Activated gamma-delta T cell treated with Interleukin-2 at 50 U/mL for 16 hours (primary cell): Measurements from ENCODE around the gene EEIG1.

Experiments used
- DNase-seq: peaks from one replicate; pipeline ENCODE4 v3.0.0-alpha.2; 2020

Gene EEIG1

DNA sequence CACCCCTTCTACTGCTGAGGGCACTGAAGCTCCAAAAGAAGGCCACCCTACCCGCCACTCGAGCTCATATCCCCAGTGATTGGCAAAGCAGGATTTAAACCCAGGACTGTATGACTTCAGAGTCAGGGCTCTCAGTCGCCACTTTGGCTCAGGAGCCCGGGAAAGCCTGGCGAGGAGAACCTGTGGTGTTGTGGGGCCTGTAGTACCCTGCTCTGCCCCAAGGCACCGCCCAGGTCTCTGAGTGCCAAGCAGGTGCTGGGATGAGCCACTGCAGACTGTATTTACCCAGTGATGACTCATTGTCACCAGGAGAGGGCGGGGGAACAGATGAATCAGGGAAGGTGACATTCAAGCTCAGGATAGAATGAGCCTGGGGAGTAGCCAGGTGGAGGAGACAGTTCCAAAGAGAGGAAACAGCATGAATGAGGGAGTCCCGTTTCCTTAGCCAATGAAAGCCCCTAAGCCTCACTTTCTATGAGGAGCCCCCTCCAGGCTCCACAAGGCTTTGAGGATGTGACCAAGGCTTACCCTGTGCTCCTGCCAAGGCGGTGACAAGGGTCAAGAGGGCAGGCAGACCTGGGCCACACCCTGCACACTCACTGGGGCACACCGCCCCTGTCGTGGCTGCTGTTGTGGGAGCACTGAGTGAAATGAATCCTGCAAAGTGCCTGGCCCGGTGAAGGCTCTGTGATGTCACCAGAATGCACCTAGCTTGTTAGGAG is 25.3 kb downstream of the EEIG1 start:
- DNase-seq, result peak; percentile 78

DNA sequence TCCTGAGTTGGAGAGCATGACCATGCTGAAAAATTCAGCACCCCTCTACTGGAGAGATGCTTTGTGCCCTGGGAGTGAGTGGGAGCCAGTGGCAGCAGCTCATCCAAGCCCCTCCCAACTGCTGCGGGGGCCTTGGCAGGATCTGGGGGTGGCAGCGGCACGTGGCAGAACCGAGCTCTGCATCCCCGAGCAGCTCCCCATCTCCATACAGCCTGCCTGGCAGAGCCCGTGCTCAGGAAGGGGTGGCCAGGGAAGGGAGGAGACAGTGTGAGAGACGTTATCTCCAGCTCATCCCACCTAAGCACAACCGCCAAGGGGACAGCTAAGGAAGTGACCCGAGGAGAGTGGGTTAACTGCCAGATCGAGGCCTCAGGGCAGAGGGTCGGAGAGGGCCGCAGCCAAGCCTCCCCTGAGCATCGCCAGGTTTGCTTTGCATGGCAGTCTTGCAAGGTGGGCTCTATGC is 25.9 kb downstream of the EEIG1 start:
- no peak for DNase-seq

DNA sequence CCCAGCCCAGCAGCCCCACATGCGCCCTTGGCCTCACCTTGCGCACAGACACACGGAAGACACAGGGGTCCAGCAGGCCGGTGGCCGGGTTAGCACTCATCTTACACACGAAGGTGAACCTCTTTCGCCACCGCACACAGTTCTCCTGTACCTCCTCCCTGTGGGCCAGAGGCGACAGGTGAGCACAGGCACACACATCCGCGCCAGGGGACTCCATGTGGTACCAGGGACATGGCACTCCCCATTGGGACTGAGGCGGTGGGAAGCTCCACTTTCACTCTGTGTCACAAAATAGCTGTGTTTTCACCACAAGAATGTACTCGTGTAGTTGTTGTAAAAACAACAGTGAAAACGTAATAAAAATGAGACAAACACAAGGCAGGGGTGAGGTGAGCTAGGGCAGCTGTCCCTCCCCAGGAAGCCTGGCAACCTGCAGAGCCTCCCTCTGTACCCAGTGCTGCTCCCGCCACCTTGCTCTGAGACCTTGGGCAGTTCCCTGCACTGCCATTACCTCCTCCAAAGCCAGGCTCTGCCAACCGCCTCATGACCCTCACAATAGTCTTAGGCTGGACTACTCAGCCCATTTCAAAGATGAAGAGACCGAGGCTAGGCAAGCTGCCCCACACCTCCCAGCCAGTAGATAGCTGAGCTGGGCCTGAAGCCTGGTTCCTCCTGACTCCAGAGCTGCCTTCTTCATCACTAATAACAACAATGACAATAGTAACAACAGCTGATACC is 26.9 kb downstream of the EEIG1 start:
- no peak for DNase-seq

DNA sequence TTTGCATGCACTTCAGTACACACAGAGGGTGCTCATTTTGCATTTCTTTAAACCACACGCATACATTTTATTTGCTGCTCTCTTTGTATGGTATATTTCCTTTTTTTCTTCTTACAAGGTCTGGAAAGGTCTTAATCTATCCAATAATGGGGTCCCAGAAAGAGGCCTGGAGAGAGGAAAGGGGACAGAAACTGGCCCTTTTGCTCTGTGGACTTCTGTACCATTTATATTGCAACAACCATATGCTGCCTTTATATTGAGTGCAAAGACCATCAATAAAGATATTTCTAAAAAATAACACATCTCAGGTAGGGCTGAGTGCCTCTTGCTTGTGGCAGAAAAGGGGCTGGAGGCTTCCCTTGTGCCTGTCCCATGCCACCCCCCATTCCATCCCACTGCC is 27.6 kb downstream of the EEIG1 start:
- no peak for DNase-seq

DNA sequence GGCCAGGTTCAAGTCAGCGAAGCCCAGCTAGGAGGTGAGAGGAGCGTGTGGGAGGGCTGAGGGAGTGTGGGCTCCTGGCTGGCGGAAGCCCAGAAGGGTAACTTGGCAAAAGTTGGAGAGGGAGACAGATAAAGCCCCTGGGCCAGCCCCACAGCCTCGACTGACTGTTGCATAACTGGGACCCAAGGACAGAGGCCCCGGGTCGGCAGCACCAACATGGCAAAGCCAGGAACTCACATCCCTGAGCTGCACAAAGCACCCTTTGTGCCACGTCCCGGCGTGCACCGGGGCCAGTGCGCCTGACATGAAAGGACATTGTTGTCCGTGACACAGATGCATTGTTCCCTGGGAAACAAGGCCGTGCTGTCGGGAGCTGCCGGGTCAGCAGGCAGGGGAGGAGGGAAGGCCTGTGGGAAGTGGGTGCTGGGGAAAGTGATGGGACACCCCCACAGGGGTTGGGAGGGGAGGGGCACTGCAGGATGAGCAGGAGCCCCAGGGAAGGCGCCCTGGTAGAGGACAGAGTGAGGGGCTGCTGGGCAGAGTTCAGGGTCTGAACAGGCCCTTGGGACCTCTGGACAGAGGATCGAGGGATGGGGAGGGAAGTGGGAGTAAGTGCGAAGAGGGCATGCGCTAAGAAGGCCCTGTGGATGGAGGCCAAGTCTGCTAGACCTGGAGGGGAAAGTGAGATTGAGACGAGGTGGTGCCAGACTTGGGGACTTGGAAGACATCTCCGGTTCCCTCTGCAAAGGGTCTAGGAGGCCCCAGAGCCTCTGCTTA is 30.1 kb downstream of the EEIG1 start:
- no peak for DNase-seq

DNA sequence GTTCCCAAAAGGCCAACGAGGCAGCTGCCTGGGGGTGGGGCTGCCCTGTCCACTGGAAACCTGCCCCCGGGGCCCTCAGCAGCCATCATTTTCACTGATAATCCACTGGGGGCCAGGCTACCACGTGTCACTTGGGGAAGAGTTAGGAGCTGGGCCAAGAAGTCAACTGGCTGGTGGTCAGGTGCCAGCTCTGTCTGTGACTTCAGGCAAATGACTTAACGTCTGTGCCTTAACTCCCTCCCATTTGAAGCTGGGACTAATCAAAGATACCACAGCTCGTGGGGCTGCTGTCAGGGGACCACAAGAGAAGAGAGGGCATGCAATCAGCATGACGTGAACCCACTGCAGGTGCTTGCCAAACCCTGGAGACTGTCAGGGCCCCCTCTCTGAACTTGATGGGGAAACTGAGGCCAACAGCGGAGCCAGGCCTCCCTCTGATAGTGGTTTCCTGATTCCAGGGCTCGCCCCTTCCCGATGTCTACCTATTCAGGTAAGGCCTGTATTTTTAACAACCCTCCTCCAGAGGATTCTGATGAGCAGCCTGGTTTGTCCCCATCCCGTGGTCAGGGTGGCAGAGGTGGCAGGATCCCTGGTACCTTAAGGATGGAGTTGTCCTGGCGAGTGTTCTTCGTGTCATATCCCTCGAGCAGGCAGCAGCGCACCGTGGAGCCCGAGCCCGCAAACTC is 30.8 kb downstream of the EEIG1 start:
- DNase-seq, result no peak

DNA sequence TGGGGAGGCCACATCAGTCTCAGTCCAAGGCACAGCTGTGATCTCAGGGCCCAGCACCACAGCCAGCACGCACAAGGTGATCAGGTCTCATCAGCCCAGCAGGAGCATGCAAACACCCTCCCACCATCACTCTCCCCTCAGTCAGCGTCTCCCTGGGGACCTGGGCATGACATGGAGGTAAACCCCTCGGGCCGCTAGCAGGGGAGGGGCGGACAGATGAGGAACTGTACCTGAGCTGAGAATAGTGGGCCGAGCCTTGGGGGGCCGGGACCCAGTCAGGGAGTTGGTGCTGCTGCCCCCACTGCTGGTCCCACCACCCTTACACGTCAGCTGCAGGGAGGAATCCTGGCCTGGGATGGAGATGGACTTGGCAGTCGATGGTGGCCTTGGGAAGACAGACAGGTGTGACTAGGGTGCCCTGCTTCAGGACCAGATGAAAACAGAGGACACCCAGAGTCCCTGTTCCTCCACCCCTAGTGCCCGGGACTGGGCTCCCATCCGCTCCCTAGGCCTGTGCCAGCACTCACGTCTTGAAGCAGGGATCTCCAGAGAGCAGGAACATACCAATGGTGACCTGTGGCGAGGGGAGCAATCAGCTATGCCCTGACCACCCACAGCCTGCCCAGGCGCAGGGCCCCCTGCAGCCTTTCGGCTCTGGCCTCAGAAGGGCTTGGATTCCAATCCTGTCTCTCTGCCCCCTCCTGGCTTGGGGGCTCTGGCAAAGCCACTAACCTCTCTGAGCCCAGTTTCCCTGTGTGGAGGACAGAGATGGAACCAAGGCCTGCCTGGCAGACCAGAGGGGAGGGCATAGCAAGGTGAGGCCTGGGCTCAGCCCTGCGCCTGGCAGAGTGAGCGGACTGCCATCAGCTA is 32.7 kb downstream of the EEIG1 start:
- DNase-seq, result no peak

DNA sequence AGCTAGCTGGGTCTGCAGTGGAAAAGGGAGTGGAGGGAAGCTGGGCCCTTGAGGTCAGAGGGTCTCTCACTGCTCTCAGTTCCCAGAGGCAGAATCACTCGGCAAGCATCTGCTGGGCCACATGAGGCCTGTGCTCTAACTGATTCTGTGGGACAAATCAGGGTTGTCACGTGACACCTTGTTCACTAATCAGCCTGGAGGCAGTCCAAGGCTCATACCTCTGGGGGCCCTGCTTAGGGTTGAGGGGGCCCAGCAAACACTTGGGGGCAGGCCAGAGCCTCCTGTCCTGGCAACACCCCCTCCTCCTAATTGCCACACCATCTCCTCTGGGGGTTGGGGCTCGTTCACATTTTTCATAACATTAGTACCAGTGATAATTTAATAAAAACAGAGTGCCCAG is 34.1 kb downstream of the EEIG1 start:
- no peak for DNase-seq

DNA sequence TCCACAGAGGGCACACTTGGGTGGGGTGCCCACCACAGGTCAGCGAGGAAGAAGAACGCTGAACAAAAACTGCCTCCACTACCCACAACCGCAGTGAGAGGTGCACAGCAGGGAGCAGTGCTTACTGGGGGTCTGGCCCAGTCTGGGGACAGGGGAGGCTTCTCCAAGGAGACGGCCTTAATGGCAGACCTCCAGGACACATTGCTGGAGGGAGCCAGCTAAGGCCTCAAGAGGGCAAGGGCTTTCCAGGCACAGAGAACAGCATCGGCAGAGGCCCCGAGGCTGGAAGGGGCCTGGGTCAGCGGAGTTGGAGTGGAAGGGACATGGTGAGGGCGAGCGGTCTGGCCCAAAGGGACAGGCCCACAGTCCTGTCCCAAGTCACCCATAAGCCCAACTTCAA is 34.8 kb downstream of the EEIG1 start:
- DNase-seq, result no peak

DNA sequence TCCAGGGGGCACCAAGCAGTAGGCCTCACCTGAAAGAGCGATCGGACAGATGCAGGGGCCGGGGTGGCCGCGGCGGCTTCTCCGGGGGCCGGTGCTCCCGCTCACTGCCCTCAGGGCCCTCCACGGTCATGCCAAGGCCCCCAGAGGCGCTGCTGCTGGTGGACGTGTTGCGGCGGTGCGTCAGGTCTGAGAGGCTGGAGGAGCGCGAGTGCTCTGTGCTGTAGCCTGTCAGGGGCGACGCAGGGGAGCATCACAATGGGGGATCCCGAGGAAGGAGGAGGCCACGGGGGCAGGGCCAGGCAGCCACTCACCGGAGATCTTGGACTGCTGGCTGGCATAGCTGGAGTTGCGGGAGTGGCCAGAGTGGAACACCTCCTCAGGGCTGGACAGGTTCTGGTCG is 35.5 kb downstream of the EEIG1 start:
- DNase-seq, result no peak

DNA sequence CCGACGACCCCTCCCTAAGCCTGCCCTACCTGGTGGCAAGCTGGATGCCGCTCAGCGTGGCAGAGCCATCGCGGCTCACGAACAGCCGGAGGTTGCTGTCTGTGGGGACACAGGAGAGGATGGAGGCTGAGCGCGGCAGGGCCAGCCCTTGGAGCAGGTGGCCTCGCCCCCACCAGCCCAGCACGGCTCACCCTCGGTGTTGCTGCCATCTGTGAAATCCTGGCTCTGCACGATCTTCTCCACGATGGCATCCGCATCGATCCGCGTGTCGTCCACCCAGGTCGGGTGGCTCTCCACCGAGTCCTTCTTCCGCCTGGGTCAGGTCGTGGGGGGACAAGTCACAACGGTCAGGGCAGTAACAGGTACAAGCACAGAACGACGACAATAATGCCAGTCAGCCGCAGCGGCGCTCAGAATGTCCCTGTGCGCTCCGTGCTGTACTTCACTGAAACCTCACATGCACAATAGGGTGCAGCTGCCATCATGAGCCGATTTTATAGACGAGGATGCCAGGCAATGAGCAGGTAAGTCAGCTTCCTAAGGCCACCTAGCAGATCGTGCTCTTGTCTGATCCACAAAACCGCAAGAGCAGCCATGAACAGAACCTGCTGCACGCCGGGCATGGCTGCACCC is 36.1 kb downstream of the EEIG1 start:
- DNase-seq, result no peak

DNA sequence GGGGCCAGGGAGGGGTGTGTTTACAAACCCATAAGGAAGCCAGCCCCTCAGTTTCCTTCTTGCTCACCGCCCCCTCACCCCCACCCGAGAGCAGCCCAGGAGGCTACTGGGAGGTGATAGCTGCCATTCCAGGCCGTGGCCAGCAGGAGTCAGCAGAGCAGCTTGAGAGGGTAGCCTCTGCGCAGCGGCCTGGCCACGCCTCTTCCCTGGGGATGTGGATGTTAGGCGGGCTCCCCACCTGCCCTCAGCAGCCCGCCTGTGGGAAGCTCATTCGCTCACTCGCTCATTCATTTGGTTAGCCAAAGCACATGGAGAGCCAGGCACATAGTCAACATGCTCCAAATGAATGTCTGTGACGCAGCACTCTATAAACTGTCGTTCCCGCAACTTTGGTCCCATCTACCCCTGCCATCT is 37.1 kb downstream of the EEIG1 start:
- DNase-seq, result peak; percentile 70

DNA sequence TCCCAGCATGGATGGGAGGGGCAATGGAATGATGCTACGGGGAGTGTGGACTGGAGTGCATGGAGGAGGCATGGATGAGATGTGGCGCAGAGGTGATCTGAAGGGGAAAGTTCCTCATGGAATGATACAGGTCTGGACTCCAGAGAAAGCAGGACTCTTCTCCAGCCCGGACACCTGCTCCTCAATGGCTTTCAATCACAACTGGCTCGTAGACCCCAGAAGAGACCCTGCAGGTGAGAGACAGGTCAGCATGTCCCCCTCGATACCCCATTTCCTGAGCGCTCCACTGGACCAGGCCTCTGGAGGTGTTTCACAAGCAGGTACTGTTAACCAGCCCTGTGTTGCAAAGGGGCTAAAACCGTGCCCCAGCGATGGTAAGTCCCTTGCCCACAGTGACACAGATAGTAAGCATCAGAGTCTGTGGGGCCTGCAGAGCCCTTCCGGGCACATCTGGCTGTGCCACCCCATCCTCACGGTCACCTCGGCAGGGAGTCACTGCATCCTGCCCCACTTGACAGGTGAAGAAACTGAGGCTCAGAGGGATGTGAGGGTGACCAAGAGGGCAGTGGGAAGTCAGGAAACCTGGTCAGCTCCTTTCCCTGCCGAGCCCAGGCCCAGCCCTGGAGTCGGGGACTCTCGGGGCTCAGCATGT is 37.7 kb downstream of the EEIG1 start:
- DNase-seq, result no peak

DNA sequence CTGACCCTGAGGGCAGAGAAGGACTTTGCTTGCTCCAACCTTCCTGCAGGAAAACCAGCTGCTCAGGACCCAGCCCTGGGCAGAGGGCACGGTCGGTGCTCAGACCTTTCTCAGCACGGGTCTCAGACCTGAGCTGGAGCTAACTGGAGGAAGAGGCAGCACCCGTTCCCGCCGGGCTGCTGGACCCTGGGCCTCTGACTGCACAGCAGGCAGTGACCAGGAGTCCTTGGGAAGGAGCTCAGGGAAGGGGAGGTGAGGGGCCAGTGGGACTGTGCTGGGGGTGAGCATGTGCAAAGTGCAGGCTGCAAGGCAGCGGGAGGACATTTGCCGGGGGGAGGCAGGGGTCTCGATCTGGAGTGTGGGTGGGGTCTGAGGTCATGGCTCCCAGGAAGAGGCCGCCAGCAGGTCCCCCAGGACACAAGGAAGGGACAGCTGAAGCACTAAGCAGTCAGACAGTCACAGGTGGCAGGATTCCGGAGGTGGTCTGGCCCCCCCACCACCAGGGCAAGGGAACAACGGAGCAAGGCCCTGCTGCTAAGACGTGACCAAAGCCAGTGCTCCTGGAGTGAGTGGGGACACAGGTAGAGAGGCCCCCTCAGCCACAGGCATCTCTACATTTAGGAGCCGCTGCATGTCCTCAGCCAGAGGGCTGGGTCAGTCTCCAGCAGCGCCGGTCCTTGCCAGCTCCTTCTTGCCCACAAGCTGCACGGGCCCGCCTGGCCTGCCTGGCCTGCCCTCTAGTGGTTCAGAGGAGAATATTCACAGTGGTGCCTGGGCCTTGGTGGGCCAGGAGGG is 38.4 kb downstream of the EEIG1 start:
- peak; percentile 37 for DNase-seq

DNA sequence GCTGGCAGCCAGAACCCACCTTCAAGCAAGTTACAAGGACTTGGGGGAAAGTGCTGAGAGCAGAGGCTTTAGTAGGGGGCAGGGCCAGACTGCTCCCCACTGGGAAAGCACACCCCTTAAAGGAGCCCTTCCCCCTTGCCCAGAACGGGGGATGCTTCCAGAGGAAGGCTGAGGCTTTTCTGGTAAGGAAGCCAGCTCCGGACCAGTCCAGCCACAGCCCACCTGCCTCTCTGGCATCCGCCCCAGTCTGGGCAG is 38.9 kb downstream of the EEIG1 start:
- DNase-seq, result no peak

DNA sequence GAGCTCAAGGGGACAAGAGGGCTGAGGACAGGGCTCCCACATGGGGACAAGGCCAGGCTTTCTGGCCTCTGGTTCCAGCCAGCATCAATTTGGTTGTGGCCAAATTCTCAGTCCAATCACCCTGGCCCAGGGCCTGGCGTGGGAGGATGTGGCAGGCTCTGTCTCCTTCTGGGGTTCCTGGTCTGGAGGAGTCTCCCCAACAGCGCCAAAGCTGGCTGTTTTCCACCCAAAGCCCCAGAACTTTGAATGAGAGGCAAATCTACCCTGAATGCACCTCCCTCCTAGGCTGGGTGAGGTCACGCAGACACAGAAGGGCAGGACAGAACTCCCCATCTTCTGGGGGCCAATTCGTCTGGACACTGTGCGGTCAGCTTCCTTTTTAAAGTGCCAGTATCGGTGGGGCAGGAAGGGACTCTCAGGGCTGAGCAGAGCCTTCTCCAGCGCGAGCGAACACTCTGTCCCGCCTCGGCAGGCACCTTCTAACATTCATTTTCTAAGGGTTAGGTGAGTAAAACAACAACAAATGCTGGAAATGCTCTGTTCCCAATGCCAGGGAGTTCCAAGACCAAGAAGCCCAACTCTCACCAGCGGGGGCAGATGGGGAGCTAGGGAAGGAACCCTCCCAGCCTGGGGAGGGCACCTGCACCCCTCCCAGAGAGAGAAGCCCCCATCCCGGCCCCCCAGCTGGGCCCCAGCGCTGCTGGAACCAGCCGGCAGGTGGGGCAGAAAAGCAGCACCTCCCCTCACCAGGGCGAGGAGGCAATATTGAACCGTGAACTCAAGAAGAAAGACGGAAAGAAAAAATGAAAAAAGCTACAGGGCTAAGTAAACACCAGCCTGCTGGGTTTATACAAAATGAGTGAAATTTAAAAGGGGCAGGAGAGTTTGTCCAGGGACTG is 39.5 kb downstream of the EEIG1 start:
- no peak for DNase-seq

DNA sequence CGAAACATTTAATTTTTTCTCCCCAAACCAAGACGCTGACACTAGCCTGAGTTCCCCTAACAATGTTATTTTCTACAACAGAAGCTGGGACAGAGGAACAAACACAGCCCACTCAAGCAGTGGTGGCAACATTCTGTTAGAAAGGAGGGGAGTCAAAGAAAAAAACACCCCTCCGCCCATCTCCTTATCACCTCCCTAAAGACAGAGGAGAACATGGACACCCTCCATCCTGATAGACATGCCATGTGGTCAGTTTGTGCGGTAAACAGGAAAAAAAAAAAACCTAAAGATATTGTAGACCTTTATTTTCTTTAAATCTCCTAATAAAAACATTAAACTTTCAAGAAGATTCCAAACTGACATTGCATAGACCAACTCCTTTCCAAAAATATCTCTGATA is 40.2 kb downstream of the EEIG1 start:
- no peak for DNase-seq

DNA sequence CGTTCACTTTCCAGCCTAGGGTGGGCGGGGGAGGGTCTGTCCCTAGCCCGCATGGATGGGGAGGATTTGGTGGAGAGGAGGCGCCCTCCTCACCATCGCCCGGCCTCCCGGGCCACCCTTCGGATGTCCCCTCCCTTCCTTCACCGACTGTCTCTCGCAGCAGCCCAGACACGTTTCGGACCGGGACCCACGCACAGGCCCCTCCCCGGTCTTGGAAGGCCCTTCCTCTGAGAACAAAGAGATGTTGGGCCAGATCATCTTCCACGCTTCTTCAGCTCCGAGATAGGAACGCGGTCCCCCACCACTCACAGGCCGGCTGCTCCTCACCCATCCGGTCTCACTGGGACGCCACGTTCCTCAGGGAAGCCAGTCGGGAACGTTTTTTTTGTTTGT is 42.5 kb downstream of the EEIG1 start:
- no peak for DNase-seq
